Neural progenitor cell (in vitro differentiated cells): Measurements from ENCODE around the gene BCL2L12.

Experiments used
- CTCF ChIP-seq: fragments of 200-600 bp; sonication (generic); IDR thresholded peaks from 2 replicates; pipeline ENCODE4 v1.5.1; 2017; ENCODE audit warnings: antibody characterized with exemption, mild to moderate bottlenecking
- EZH2 ChIP-seq: fragments of 200-600 bp; sonication (generic); IDR thresholded peaks from 2 replicates; pipeline ENCODE4 v1.6.1; 2017; ENCODE audit warnings: antibody characterized with exemption, mild to moderate bottlenecking, moderate library complexity

- TF ChIP-seq EZH2 (no peak), CTCF (no peak)
Measured at GRCh38 chr19:49685845-49686332, 20.2 kb downstream of the BCL2L12 start.
